Measurements from ENCODE around the gene MYRF.

MYRF gene

GRCh38 chr11:61833471-61833870 is 81.0 kb downstream of the MYRF start:
- Histone ChIP-seq H3F3A (ENCODE audit: low read depth) (peaks cover 29% of the 10 kb centered on the region), H3K4me2 (ENCODE audit: low read depth, low read length, poor library complexity, severe bottlenecking) (peak overlapping the region; percentile 95), H4K20me1 (ENCODE audit: insufficient read depth, low read length, poor library complexity, severe bottlenecking) (peaks cover 51% of the 10 kb centered on the region), H3K9me3 (ENCODE audit: insufficient read depth, low read depth, low read length) (no peaks in the 10 kb centered on the region), H3K9me2 (replicated peaks; ENCODE audit: low read depth, low read length) (no peaks in the 10 kb centered on the region), H3K27me3 (ENCODE audit: insufficient read depth, low read length, poor library complexity, severe bottlenecking) (peaks cover 8% of the 10 kb centered on the region), H3K36me3 (ENCODE audit: insufficient read depth, low read length) (peaks cover 12% of the 10 kb centered on the region; the same call in 1 of the 2 replicates), H3K4me1 (ENCODE audit: insufficient read depth, low read length, poor library complexity, severe bottlenecking) (peaks cover 72% of the 10 kb centered on the region), H2AFZ (ENCODE audit: low read length) (no peak overlapping the region), H3K9ac (ENCODE audit: low read depth, low read length, poor library complexity, severe bottlenecking) (peak overlapping the region; percentile 96), H3K4me3 (ENCODE audit: low read length, poor library complexity, severe bottlenecking) (peak overlapping the region; percentile 84), H3K79me2 (ENCODE audit: insufficient read depth, low read length) (peaks cover 91% of the 10 kb centered on the region)
- TF ChIP-seq EZH2phosphoT487 (IDR thresholded peaks at IDR 0.05; ENCODE audit: borderline replicate concordance) = no peak
- no peak for TF ChIP-seq CTCF (conservative IDR thresholded peaks at IDR 0.05; ENCODE audit: low read length)

- H3K4me3 ChIP-seq (ENCODE audit: low read length, poor library complexity, severe bottlenecking) = peak overlapping the region; percentile 84
- peaks cover 72% of the 10 kb centered on the region for H3K4me1 ChIP-seq (ENCODE audit: insufficient read depth, low read length, poor library complexity, severe bottlenecking)
- no peaks in the 10 kb centered on the region for H3K9me2 ChIP-seq (replicated peaks; ENCODE audit: low read depth, low read length)
- peaks cover 91% of the 10 kb centered on the region for H3K79me2 ChIP-seq (ENCODE audit: insufficient read depth, low read length)
- no peak for TF ChIP-seq EZH2phosphoT487 (IDR thresholded peaks at IDR 0.05; ENCODE audit: borderline replicate concordance)
- TF ChIP-seq CTCF (conservative IDR thresholded peaks at IDR 0.05; ENCODE audit: low read length) = no peak
- peaks cover 29% of the 10 kb centered on the region for H3F3A ChIP-seq (ENCODE audit: low read depth)
- peaks cover 17% of the 10 kb centered on the region; the same call in 1 of the 2 replicates for H3K36me3 ChIP-seq (ENCODE audit: insufficient read depth, low read length)
- H4K20me1 ChIP-seq (ENCODE audit: insufficient read depth, low read length, poor library complexity, severe bottlenecking) = peaks cover 48% of the 10 kb centered on the region
- peak overlapping the region; percentile 95 for H3K4me2 ChIP-seq (ENCODE audit: low read depth, low read length, poor library complexity, severe bottlenecking)
- no peak overlapping the region for H2AFZ ChIP-seq (ENCODE audit: low read length)
- peaks cover 6% of the 10 kb centered on the region for H3K27me3 ChIP-seq (ENCODE audit: insufficient read depth, low read length, poor library complexity, severe bottlenecking)
- peak overlapping the region; percentile 96 for H3K9ac ChIP-seq (ENCODE audit: low read depth, low read length, poor library complexity, severe bottlenecking)
- H3K9me3 ChIP-seq (ENCODE audit: insufficient read depth, low read depth, low read length) = no peaks in the 10 kb centered on the region
These were observed 81.5 kb downstream of the MYRF start for GRCh38 chr11:61833926-61834277.

GRCh38 chr11:61834278-61835048 is 82.0 kb downstream of the MYRF start:
- TF ChIP-seq CTCF (conservative IDR thresholded peaks at IDR 0.05; ENCODE audit: low read length) = no peak
- no peak for TF ChIP-seq EZH2phosphoT487 (IDR thresholded peaks at IDR 0.05; ENCODE audit: borderline replicate concordance)
- peaks cover 72% of the 10 kb centered on the region for H3K4me1 ChIP-seq (ENCODE audit: insufficient read depth, low read length, poor library complexity, severe bottlenecking)
- peaks cover 89% of the 10 kb centered on the region for H3K79me2 ChIP-seq (ENCODE audit: insufficient read depth, low read length)
- H3K9ac ChIP-seq (ENCODE audit: low read depth, low read length, poor library complexity, severe bottlenecking) = peak overlapping the region; percentile 96
- no peak overlapping the region for H2AFZ ChIP-seq (ENCODE audit: low read length)
- no peaks in the 10 kb centered on the region for H3K9me3 ChIP-seq (ENCODE audit: insufficient read depth, low read depth, low read length)
- H3K4me3 ChIP-seq (ENCODE audit: low read length, poor library complexity, severe bottlenecking) = peak overlapping the region; percentile 84
- H3K4me2 ChIP-seq (ENCODE audit: low read depth, low read length, poor library complexity, severe bottlenecking) = peak overlapping the region; percentile 95
- H3F3A ChIP-seq (ENCODE audit: low read depth) = peaks cover 29% of the 10 kb centered on the region
- peaks cover 43% of the 10 kb centered on the region for H4K20me1 ChIP-seq (ENCODE audit: insufficient read depth, low read length, poor library complexity, severe bottlenecking)
- no peaks in the 10 kb centered on the region for H3K9me2 ChIP-seq (replicated peaks; ENCODE audit: low read depth, low read length)
- peaks cover under 1% of the 10 kb centered on the region for H3K27me3 ChIP-seq (ENCODE audit: insufficient read depth, low read length, poor library complexity, severe bottlenecking)
- peaks cover 14% of the 10 kb centered on the region; the same call in 1 of the 2 replicates for H3K36me3 ChIP-seq (ENCODE audit: insufficient read depth, low read length)
